SK-N-SH treated with all-trans-retinoic acid at 6 μM for 48 hours (cell line): ENCODE results near the gene ICAM5.

Source experiments
- ATAC-seq: fragments of 200-7000 bp; cut with Tn5 transposase; 3 replicates; pipeline ENCODE4 v1.9.1; 2020; ENCODE audit warnings: mild to moderate bottlenecking, moderate library complexity
- BACH2 ChIP-seq: fragments of 250-450 bp; sonication (Bioruptor Pico); IDR thresholded peaks from 2 replicates; pipeline ENCODE4 v1.9.0; 2021; ENCODE audit warnings: mild to moderate bottlenecking, borderline replicate concordance
- CSDC2 ChIP-seq: fragments of 250-450 bp; sonication (Bioruptor Pico); IDR thresholded peaks from 2 replicates; pipeline ENCODE4 v1.5.0; 2020; ENCODE audit warnings: mild to moderate bottlenecking, moderate library complexity
- CSRNP3 ChIP-seq: fragments of 250-450 bp; sonication (Bioruptor Pico); IDR thresholded peaks from 2 replicates; pipeline ENCODE4 v1.5.1; 2021; ENCODE audit warnings: mild to moderate bottlenecking, moderate library complexity
- ESRRG ChIP-seq: fragments of 250-450 bp; sonication (Bioruptor Pico); IDR thresholded peaks from 2 replicates; pipeline ENCODE4 v1.6.1; 2021; ENCODE audit warnings: mild to moderate bottlenecking
- GLIS3 ChIP-seq: fragments of 250-450 bp; sonication (Bioruptor Pico); IDR thresholded peaks from 2 replicates; pipeline ENCODE4 v1.5.0; 2020; ENCODE audit warnings: mild to moderate bottlenecking, moderate library complexity
- ISL1 ChIP-seq: fragments of 250-450 bp; sonication (Bioruptor Pico); IDR thresholded peaks from 2 replicates; pipeline ENCODE4 v2.1.2; 2022; ENCODE audit warnings: mild to moderate bottlenecking, moderate library complexity
- OSR1 ChIP-seq: fragments of 250-450 bp; sonication (Bioruptor Pico); IDR thresholded peaks from 2 replicates; pipeline ENCODE4 v1.8.0; 2022; ENCODE audit warnings: moderate library complexity, mild to moderate bottlenecking, inconsistent platforms
- RARB ChIP-seq: fragments of 250-450 bp; sonication (Bioruptor Pico); IDR thresholded peaks from 2 replicates; pipeline ENCODE4 v1.8.0; 2021; ENCODE audit warnings: mild to moderate bottlenecking, moderate library complexity
- SNAI2 ChIP-seq: fragments of 250-450 bp; sonication (Bioruptor Pico); IDR thresholded peaks from 2 replicates; pipeline ENCODE4 v1.5.0; 2020; ENCODE audit warnings: mild to moderate bottlenecking, moderate library complexity
- TCF4 ChIP-seq: fragments of 250-450 bp; sonication (Bioruptor Pico); IDR thresholded peaks from 2 replicates; pipeline ENCODE4 v1.8.0; 2021; ENCODE audit warnings: mild to moderate bottlenecking, moderate library complexity, borderline replicate concordance
- TOX ChIP-seq: fragments of 250-450 bp; sonication (Bioruptor Pico); IDR thresholded peaks from 2 replicates; pipeline ENCODE4 v1.8.0; 2021; ENCODE audit warnings: mild to moderate bottlenecking, moderate library complexity, borderline replicate concordance
- ZC3H10 ChIP-seq: fragments of 250-450 bp; sonication (Bioruptor Pico); IDR thresholded peaks from 2 replicates; pipeline ENCODE4 v1.5.1; 2021; ENCODE audit warnings: mild to moderate bottlenecking, moderate library complexity
- ZFP3 ChIP-seq: fragments of 250-450 bp; sonication (Bioruptor Pico); IDR thresholded peaks from 2 replicates; pipeline ENCODE4 v1.5.0; 2020; ENCODE audit warnings: mild to moderate bottlenecking, moderate library complexity
- ZFP30 ChIP-seq: fragments of 450-650 bp; formaldehyde crosslinking; IDR thresholded peaks from 2 replicates; pipeline ENCODE4 v1.5.0; 2022; ENCODE audit warnings: mild to moderate bottlenecking, moderate library complexity
- ZNF565 ChIP-seq: fragments of 450-650 bp; formaldehyde crosslinking; conservative IDR thresholded peaks from 2 replicates; pipeline ENCODE4 v1.5.0; 2020; ENCODE audit warnings: low read depth, mild to moderate bottlenecking, moderate library complexity
- ZNF70 ChIP-seq: fragments of 450-650 bp; formaldehyde crosslinking; IDR thresholded peaks from 2 replicates; pipeline ENCODE4 v1.5.0; 2020; ENCODE audit warnings: mild to moderate bottlenecking, moderate library complexity
- ZNF8 ChIP-seq: fragments of 450-650 bp; formaldehyde crosslinking; IDR thresholded peaks from 2 replicates; pipeline ENCODE4 v1.5.0; 2020; ENCODE audit warnings: mild to moderate bottlenecking, moderate library complexity
- TF ChIP-seq, protein P1 (sequence below): fragments of 250-450 bp; sonication (Bioruptor Pico); IDR thresholded peaks from 2 replicates; pipeline ENCODE4 v1.8.0; 2020; ENCODE audit warnings: mild to moderate bottlenecking, moderate library complexity, borderline replicate concordance

The ICAM5 gene

GRCh38 chr19:10299545-10300458, 10.1 kb downstream of the ICAM5 start:
- TF ChIP-seq TCF4 (CRISPR knock-in tag) = no peak
- TF ChIP-seq CSRNP3 (CRISPR knock-in tag) = no peak
- TF ChIP-seq, protein P1, sequence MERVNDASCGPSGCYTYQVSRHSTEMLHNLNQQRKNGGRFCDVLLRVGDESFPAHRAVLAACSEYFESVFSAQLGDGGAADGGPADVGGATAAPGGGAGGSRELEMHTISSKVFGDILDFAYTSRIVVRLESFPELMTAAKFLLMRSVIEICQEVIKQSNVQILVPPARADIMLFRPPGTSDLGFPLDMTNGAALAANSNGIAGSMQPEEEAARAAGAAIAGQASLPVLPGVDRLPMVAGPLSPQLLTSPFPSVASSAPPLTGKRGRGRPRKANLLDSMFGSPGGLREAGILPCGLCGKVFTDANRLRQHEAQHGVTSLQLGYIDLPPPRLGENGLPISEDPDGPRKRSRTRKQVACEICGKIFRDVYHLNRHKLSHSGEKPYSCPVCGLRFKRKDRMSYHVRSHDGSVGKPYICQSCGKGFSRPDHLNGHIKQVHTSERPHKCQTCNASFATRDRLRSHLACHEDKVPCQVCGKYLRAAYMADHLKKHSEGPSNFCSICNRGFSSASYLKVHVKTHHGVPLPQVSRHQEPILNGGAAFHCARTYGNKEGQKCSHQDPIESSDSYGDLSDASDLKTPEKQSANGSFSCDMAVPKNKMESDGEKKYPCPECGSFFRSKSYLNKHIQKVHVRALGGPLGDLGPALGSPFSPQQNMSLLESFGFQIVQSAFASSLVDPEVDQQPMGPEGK = no peak
- TF ChIP-seq OSR1 (CRISPR knock-in tag) = no peak
- TF ChIP-seq ESRRG (CRISPR knock-in tag) = no peak
- no peak for ATAC-seq

DNA sequence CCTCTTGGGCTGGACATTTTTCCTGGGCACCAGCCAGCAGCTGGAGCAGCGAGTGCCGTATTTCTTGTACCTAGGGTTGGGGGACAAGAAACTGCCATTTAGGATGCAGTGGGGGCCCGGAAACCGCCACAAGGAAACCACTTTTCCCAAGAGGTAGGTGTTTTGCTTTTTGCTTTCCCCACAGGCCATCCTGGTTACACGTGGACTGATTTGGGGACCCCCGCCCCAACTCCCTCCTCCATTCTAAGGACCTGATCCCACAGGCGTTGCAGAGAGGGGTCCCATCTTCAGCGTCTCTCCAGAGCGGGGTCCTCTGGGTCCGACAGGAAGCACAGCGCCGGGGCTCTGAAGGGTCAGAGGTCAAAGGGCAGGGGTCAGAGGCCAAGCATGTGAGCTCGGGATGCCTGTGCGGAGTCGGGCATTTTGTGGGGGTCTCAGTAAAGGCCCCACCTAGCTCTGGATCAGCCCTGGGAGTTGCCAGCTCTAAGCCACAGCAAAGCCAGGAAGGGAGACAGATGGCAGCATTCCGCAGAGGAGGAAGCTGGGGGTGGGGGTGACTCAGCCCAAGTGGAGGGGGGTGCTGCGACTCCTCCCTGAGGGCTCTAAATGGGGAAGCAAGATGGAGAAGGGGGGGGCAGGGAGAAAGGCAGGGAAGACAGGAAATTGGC, 15.5 kb downstream of the ICAM5 start:
- ATAC-seq = peak; percentile 41; the same call in 1 of the 3 replicates
- no peak for TF ChIP-seq ZC3H10 (CRISPR knock-in tag)
- TF ChIP-seq ZNF70 (CRISPR knock-in tag) = no peak
- TF ChIP-seq TCF4 (CRISPR knock-in tag) = no peak
- no peak for TF ChIP-seq CSDC2 (CRISPR knock-in tag)
- no peak for TF ChIP-seq ZNF8 (CRISPR knock-in tag)
- no peak for TF ChIP-seq ZFP3 (CRISPR knock-in tag)
- TF ChIP-seq CSRNP3 (CRISPR knock-in tag) = no peak
- TF ChIP-seq TOX (CRISPR knock-in tag) = no peak
- no peak for TF ChIP-seq SNAI2
- TF ChIP-seq, protein P1 = no peak
- no peak for TF ChIP-seq GLIS3
- no peak for TF ChIP-seq ISL1
- no peak for TF ChIP-seq BACH2 (CRISPR knock-in tag)
- no peak for TF ChIP-seq RARB (CRISPR knock-in tag)

DNA sequence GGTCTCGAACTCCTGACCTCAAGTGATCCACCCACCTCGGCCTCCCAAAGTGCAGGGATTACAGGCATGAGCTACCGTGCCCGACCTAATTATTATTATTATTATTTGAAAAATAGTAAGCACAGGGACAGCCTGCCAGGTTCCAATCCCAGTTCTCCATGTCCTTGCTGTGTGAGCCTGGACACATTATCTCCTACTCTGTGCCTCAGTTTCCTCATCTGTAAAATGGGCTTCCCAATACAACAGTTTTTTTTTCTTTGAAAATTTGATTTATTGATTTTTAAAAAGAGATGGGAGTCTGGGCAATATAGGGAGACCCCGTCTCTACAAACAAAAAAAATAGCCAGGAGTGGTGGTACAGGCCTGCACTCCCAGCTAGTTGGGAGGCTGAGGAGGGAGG, 16.6 kb downstream of the ICAM5 start:
- TF ChIP-seq ZNF8 (CRISPR knock-in tag) (no peak), TOX (CRISPR knock-in tag) (no peak), GLIS3 (no peak), ZNF70 (CRISPR knock-in tag) (no peak), CSRNP3 (CRISPR knock-in tag) (no peak), CSDC2 (CRISPR knock-in tag) (no peak), ISL1 (no peak), SNAI2 (no peak), BACH2 (CRISPR knock-in tag) (no peak), ZC3H10 (CRISPR knock-in tag) (no peak), ESRRG (CRISPR knock-in tag) (no peak), ZFP3 (CRISPR knock-in tag) (no peak), ZFP30 (CRISPR knock-in tag) (no peak), ZNF565 (CRISPR knock-in tag) (no peak), RARB (CRISPR knock-in tag) (no peak)
- ATAC-seq = no peak
